Measurements from ENCODE around the gene NPAS3.

GRCh38 chr14:33460164-33460563, 521.5 kb downstream of the NPAS3 start:
- no peak for TF ChIP-seq CTCF (IDR thresholded peaks at IDR 0.05)
- no peak for TF ChIP-seq POLR2A (IDR thresholded peaks at IDR 0.05)
- TF ChIP-seq POLR2AphosphoS5 (IDR thresholded peaks at IDR 0.05): no peak
- TF ChIP-seq EP300 (IDR thresholded peaks at IDR 0.05): no peak
